HK-2 (cell line): ENCODE data around the gene RANBP17.
A peak's percentile ranks its signal among the peaks of the same experiment; 100 is the strongest.

Experiments used
- DNase-seq: peaks from one replicate; pipeline ENCODE4 v3.0.0-alpha.2; 2018; ENCODE audit not compliant: unreplicated experiment

Gene RANBP17

DNA sequence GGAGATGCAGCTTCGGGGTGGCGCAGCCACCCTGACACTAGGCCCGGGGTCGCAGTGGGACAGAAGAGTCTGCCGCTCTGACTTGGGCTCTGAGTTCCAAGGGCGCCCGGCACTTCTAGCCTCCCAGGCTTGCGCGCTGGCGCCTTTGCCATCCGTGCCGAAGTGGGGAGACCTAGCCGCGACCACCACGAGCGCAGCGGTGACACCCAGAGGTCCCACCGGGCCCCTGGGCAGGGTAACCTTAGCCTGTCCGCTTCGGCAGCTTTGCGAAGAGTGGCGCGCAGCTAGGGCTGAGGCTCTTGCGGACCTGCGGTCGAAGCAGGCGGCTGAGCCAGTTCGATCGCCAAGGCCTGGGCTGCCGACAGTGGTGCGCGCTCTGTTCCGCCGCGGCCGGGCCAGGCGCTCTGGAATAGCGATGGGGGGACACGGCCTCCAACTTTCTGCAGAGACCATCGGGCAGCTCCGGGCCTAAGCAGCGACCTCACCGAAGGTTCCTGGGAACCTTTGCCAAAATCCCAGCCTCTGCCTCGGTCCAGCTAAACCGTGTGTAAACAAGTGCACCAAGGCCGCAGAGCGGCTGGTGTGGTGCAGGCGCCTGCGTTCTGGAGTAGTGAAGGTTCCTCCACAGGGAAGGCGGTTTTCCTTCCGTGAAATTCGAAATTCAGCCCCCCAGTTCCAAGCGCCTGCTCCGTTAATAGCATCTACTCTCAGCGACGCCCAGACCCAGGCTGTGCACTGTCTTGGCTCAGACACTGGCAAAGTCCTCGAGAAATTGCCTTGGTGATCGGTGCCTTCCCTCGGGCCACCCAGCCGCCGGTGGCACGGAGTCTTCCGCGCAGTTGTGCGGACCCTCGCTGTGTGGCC, 454.7 kb downstream of the RANBP17 start:
- DNase-seq = no peak

- DNase-seq = no peak
Observed at GRCh38 chr5:171317230-171317629, 455.4 kb downstream of the RANBP17 start.

GRCh38 chr5:171318026-171318425, 456.2 kb downstream of the RANBP17 start:
- no peak for DNase-seq

- DNase-seq = no peak
Observed at GRCh38 chr5:171321447-171321846, 459.6 kb downstream of the RANBP17 start.

GRCh38 chr5:171322527-171322926, 460.7 kb downstream of the RANBP17 start:
- DNase-seq = no peak

DNA sequence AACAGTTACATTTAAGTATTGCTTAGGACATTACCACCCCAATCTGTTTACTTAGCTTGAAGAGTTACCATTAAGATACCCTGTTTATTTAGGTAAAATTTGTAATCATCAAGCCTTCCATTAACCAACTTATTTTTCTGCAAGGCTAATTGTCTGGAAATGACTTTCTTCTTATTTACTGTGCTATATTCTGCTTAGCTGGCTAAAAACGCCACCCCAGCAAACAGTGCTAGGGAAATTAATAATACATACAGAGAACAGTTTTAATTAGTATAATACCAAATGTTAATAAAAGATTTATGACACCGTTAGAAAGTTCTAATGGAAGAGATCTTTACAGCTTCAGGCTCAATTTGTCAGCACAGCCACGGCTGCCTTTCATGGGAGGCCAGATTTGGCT, 461.2 kb downstream of the RANBP17 start:
- no peak for DNase-seq

GRCh38 chr5:171323806-171324632, 462.2 kb downstream of the RANBP17 start:
- no peak for DNase-seq

- no peak for DNase-seq
Observed at GRCh38 chr5:171330021-171330420, 468.2 kb downstream of the RANBP17 start.

DNA sequence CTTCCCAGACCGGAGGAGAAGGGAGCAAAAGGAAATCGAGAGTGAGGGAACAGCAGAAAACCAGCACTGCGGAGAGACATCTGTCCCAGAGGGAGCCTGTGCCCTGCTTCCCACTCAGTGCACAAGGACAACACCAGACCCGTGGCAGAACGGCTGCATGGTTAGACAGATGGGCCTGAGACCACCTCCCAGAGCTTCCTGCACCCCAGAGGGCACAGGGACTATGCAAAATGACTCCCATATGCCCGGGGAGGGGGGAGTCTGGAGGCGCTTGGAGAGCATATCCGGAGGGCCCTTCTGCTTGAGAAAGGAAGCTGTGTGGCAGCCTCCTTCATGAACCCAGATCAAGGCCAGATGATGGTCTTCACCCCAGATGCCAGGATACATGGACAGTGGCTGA, 473.8 kb downstream of the RANBP17 start:
- DNase-seq = no peak

- no peak for DNase-seq
Observed at GRCh38 chr5:171336521-171337209, 474.8 kb downstream of the RANBP17 start.

- no peak for DNase-seq
Observed at GRCh38 chr5:171337210-171337569, 475.4 kb downstream of the RANBP17 start.

DNA sequence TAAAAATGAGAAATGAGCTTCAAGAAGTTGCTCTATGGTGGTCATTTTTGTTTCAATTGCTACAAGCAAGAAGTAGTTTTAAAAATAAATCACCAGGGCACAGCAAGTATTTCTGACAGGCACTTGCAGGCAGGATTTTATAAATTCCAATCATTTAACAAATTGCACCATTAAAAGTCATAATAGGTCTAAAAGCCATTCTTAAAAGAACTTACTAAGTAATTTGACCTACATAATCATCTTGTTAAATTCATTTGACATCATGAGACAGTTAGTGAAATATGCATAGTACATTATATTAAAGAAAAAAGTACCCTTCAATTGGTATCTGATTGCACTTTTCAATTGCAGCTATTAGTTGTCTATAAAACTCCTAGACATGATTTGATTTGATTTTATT, 478.2 kb downstream of the RANBP17 start:
- DNase-seq = no peak

GRCh38 chr5:171340491-171340890, 478.7 kb downstream of the RANBP17 start:
- no peak for DNase-seq

DNA sequence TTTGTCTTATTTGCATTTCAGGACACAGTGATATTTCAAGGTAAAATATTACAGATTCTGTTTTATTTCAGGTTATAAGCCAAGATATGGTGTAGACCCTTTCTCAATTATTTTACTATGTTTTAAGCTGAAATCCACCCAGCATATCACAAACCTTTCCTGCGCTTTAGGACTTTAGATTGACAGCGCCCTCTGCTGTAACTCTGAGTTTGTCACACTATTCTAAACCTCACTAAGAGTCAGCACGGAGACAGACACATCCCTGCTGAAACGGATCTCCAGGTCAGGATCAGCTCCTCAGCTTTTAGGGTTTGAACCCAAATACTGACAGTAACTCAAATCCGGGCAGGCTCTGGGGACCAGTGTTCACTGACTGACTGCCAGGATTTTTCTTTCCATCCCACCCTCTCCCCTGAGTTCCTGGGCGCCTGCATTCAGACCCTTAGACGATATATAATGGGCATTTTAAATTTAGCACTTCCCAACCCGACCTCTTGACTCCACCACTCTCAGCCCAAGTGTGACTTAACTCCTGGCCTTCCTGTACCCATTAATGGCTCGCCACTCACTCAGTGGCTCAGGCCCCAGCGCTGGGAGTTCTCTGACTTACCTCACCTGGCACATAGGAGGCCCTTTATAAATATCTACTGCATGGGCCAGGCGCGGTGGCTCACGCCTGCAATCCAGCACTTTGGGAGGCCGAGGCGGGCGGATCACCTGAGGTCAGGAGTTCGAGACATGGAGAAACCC, 480.7 kb downstream of the RANBP17 start:
- peak; percentile 28 for DNase-seq

GRCh38 chr5:171344936-171345608, 483.3 kb downstream of the RANBP17 start:
- DNase-seq = no peak
